ENCODE data around the gene AQP11. TPM values are rescaled to one million over a fixed set of nuclear protein-coding genes. Genes with fewer than 3 reads are reported as not detected.
A peak's percentile ranks its signal among the peaks of the same experiment; 100 is the strongest.
"Not testable (repeated sequence)": the region's sequence is repeated elsewhere in the genome, so short reads cannot be mapped to it uniquely, and the experiment has no call there.

Gene AQP11
- total RNA-seq, 6 experiments from 2014 or later: 1.2 to 1.8 (median 1.5) TPM

GRCh38 chr11:77548552-77549445 is 41.0 kb upstream of the AQP11 start:
- H3K27ac Mint-ChIP-seq: no peak overlapping the region

GRCh38 chr11:77551426-77551825 is 38.3 kb upstream of the AQP11 start:
- not testable (repeated sequence) for H3K27ac Mint-ChIP-seq; H3K4me3 Mint-ChIP-seq; H3K36me3 Mint-ChIP-seq (ENCODE audit: low read depth); H3K27me3 Mint-ChIP-seq (ENCODE audit: insufficient read depth); H3K9me3 Mint-ChIP-seq; DNase-seq
- peaks cover 11% of the 10 kb centered on the region for H3K4me1 Mint-ChIP-seq (ENCODE audit: low read depth)

More at GRCh38 chr11:77548552-77549445, 41.0 kb upstream of the AQP11 start:
- peak overlapping the region; percentile 30; the same call in 1 of the 2 replicates for H3K4me3 Mint-ChIP-seq
- TF ChIP-seq CTCF (IDR thresholded peaks at IDR 0.05): peak; percentile 59
- no peaks in the 10 kb centered on the region for H3K9me3 Mint-ChIP-seq
- peaks cover 11% of the 10 kb centered on the region for H3K4me1 Mint-ChIP-seq (ENCODE audit: low read depth)
- no peaks in the 10 kb centered on the region; the same call in 1 of the 2 replicates for H3K27me3 Mint-ChIP-seq (ENCODE audit: insufficient read depth)
- no peak for DNase-seq
- no peaks in the 10 kb centered on the region for H3K36me3 Mint-ChIP-seq (ENCODE audit: low read depth)

DNA sequence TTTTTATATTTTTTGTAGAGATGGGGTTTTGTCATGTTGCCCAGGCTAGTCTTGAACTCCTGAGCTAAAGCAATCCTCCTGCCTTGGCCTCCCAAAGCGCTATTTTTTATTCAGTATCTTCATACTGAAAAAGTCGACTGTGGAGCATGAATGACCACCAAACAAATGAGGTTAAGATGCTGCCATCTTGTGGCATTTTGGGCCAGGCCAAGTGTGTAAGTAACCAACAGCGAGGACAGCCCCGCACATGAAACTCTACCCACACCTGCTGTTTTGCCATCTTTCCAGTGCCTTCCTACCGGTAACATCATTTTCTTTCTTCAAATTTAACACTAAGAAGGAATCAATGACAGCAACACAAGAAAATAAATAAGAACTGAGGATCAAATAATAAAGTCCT is 32.2 kb upstream of the AQP11 start:
- H3K4me1 Mint-ChIP-seq (ENCODE audit: low read depth): peaks cover 50% of the 10 kb centered on the region
- no peaks in the 10 kb centered on the region; the same call in 1 of the 2 replicates for H3K27me3 Mint-ChIP-seq (ENCODE audit: insufficient read depth)
- TF ChIP-seq CTCF (IDR thresholded peaks at IDR 0.05): peak; percentile 46; the same call in 1 of the 2 replicates
- no peak overlapping the region for H3K4me3 Mint-ChIP-seq
- H3K27ac Mint-ChIP-seq: no peak overlapping the region
- peaks cover 4% of the 10 kb centered on the region; the same call in 1 of the 2 replicates for H3K36me3 Mint-ChIP-seq (ENCODE audit: low read depth)
- no peaks in the 10 kb centered on the region for H3K9me3 Mint-ChIP-seq
- no peak for DNase-seq

DNA sequence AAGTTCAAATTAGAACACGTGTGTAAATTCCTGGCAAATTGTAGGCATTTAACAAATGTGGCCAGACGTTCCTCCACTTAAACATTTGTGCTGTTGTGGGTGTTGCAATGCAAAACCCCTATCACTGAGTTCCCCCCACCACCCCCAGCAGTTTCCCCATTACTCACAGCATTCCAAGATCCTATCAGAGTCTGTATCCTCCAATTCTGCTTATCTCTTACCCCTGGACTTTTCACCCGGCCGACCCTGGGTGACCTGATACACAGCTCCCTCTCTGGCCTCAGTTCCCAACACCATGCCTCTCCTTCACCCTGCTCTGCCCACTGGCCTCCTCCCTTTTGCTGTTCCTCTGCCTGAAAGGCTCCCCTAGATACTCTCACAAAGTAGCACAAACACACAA is 31.4 kb upstream of the AQP11 start:
- H3K27me3 Mint-ChIP-seq (ENCODE audit: insufficient read depth): no peaks in the 10 kb centered on the region; the same call in 1 of the 2 replicates
- peaks cover 50% of the 10 kb centered on the region for H3K4me1 Mint-ChIP-seq (ENCODE audit: low read depth)
- no peak for TF ChIP-seq CTCF (IDR thresholded peaks at IDR 0.05)
- no peak overlapping the region for H3K4me3 Mint-ChIP-seq
- H3K27ac Mint-ChIP-seq: peak overlapping the region; percentile 36; the same call in 1 of the 2 replicates
- DNase-seq: no peak
- H3K9me3 Mint-ChIP-seq: no peaks in the 10 kb centered on the region
- H3K36me3 Mint-ChIP-seq (ENCODE audit: low read depth): peaks cover 4% of the 10 kb centered on the region; the same call in 1 of the 2 replicates

GRCh38 chr11:77559686-77560401 is 29.9 kb upstream of the AQP11 start:
- Mint-ChIP-seq H3K4me1 (ENCODE audit: low read depth) (peaks cover 50% of the 10 kb centered on the region), H3K27me3 (ENCODE audit: insufficient read depth) (no peaks in the 10 kb centered on the region; the same call in 1 of the 2 replicates), H3K9me3 (no peaks in the 10 kb centered on the region), H3K27ac (peak overlapping the region; percentile 54), H3K36me3 (ENCODE audit: low read depth) (peaks cover 4% of the 10 kb centered on the region; the same call in 1 of the 2 replicates), H3K4me3 (peak overlapping the region; percentile 14; the same call in 1 of the 2 replicates)
- no peak for TF ChIP-seq CTCF (IDR thresholded peaks at IDR 0.05)
- peak; percentile 92 for DNase-seq
